ENCODE data around the gene FBXO8.

FBXO8 gene

DNA sequence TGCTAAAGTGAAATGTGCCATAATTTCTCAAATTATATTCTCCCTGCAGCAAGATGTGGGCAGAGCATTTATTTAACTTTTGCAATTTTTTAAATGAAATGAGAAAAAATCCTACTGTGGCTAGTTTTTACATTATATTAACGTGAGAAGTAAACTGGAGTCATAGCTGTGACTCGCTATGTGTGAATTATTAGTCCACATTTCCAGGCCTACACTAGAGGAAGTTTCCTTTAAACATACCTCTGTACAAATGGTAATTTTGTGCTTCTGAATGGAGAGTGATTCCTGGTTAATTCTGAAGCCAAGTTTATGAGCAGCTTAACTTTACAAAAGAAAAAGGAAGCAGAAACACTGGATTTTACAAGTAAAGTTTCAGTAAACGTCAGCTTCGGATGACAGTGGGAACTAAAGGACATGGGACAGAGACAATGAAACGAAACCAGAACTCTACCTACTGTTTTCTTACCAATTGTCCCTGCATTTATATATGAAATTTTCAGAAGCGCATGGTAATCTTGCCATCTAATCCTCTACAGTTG lies 72.4 kb downstream of the FBXO8 start:
- DNase-seq (ENCODE audit: low read depth in 2 of 3, low spot score in 1 of 3): no peak

DNA sequence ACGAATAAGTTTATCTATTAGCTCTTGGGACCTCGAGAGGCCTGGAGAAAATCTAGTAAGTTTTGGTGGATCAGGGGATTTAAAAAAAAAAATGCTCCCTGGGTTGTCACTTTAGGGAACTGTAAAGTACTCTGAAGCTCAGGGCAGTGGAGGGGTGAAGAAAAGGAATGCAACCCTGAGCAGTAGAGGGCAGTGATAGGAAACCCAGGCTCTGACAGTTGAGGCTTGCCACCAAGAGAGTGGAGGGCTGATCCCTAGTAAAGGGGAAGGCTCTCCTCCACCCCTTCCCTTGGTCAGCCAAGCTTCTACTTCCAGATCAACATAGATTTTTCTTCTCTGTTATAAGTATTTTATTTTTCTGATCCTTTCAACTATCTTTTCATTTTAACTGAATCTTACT lies 73.1 kb downstream of the FBXO8 start:
- DNase-seq (ENCODE audit: low read depth in 2 of 3, low spot score in 1 of 3): no peak

DNA sequence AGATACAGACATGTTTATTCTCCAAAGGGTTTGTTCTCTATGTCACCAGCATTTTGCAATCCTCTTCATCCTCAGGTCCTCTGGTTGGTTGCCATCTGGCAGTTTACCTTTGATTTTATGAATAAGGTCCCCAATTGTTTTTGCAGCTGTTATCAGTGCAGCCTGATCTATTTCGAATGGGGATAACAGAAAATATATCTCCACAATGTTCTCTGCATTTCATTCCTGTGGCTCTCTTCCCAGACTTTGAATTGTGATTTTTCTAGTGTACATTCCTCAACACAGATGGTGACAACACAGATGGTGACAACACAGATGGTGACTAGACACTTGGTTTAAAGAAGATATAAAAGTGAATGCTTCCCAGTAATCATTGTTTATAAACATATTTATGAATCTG lies 74.1 kb downstream of the FBXO8 start:
- no peak for DNase-seq (ENCODE audit: low read depth in 2 of 3, low spot score in 1 of 3)

DNA sequence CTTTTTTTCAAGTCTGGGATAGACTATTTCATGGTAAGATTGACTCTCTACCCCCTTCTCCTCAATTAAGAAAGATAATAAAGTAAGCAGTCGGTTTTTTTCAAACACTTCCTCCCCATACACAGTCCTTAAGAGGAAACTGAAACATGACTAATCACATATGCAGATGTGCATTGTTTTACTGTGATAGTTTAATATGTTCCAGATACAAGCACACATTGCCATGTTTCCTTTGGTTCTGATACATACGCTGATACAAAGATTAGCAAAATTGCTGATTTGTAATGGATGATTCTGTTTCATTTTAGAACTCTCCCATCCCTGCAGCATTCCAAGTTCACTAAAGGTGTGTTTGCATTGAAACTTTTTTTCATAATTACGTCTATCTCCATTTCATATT lies 76.1 kb downstream of the FBXO8 start:
- no peak for DNase-seq (ENCODE audit: low read depth in 2 of 3, low spot score in 1 of 3)

DNA sequence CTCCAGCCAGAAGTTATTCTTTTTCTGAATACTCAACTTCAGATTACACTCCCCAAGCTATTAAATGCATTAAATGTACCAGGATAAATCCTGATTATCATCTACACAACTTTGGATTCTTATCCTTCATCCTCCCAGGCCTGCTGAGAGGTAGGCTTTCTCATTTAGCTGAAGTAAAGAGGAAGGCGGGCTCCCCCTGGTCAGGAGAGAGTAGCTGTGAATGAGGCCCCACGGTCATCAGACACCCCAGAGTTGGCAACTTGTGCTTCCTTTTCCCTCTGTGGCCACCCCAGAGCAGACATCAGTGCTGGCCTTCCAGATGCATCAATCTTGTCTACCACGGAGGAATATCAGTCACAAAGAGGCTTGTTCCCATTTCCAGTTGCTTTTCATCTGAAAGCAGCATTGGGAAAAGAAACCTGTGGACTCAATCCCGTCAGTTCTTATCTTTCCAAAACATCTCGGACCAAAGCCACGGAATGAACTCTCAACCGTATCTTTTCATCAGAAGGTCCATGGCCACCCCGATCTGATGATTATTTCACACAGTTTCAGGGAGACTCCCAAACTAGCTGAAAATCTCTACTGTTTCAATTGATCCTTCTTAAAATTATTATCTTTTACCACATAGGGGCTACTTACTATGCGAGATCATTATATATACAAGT lies 79.2 kb downstream of the FBXO8 start:
- no peak for DNase-seq (ENCODE audit: low read depth in 2 of 3, low spot score in 1 of 3)

DNA sequence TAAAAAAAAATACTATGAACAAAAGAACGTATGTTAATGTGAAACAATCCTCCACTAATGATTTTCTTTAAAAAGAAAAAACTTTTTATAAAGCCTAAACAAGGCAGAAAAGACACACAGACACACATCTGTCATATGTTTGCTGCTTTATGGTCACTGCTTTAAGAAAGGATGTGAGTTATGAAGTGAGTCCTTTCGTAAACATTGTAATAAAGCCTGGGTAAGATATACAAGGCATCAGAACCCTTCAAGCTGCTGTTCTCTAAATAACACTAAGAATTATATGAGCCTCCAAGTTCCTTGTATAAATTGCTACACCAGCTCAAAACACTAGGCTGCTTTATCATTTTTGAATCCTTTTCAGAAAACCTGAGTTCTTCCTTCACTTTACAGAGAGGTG lies 81.6 kb downstream of the FBXO8 start:
- no peak for DNase-seq (ENCODE audit: low read depth in 2 of 3, low spot score in 1 of 3)

DNA sequence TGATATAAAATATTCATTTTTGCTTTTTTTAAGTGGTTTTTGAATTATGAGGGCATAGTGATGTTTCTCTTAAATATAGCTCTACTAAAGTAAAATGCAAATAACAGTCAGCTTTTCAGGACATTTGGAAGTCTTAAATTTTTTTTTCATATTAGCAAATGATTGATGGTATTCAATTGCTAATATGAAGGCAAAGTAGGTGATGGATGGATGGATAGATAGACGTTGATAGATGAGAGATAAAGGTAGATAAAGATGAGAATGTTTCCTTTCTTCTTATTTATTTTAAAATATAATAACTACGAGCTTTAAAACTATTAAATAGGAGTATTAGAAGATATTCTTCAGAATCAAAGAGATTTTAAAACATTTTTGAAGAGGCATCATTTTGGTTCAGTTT lies 83.7 kb downstream of the FBXO8 start:
- no peak for DNase-seq (ENCODE audit: low read depth in 2 of 3, low spot score in 1 of 3)

DNA sequence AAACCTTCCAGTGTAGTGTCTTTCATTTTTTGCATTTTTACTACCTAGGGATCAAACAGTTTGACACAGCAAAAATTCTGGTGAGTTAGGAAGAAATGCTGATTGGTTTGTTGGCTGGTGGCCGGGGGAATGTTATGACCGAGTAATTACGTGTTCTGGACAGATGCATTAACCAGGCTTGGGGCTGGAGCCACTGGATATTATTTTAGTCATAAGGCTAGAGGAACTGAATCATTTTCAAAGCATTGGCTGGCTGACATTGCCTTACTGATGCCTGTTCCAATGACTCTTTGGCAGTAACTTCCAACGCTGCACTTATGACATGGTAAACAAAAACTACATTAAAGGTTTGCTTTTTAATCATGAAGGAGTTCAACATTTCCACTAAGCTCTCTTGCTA lies 84.6 kb downstream of the FBXO8 start:
- DNase-seq (ENCODE audit: low read depth in 2 of 3, low spot score in 1 of 3): no peak

DNA sequence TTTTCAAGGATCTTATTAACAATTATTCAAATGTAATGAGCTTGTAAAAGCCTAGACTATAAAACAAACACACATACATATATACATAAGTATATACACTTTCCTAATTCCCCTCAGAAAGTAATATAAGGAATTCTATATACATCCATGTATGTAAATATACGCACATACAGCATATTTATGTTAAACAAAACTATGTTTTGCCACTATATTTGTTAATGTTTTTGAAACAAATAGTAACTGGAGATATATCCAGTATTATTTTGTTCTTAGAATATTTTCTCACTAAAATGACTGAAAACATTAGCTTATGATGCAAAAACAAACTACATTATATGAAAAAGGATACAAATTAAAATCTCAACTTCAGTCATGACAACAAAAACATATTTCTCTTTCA lies 85.1 kb downstream of the FBXO8 start:
- no peak for DNase-seq (ENCODE audit: low read depth in 2 of 3, low spot score in 1 of 3)

DNA sequence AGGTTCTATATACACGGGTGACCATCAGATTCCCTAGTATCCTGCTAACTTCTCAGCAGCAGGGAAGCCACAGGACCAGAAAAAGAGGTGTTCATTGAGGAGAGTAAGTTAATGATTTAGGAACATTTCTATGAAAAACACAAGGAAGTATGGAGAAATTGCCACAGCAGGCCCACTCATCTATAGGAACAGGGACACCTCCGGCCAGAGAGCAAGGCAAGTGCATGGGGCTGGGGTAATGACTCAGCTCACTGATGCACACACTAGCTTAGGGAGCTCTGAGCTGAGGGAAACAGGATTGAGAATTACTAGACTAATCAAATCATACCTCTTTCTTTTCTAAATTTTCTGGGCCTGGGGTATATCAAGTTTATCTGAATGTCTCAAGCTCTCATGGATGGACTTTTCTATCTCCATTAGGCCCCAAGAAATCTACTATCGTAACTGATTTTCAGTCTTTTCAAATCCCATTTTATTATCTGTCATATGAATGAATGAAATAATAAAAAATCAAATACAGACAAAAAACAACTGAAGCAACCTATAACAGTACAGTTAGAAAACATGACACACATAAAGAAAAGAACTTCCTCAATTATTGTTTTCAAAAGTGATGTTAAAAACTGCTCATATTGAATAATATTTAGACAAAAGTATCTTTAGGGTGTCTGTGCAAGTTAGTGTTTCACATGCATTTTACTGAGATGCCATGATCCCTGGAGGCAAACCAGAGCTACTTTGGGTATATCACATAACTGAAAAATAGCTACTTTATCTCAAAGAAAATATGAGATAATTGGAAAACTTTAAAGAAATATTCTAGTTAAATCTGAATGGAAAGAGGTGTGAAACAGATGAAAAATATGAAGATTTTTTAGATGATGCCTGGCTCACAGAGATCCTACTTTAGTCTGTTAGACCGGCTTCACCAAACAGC lies 89.8 kb downstream of the FBXO8 start:
- no peak for DNase-seq (ENCODE audit: low read depth in 2 of 3, low spot score in 1 of 3)

DNA sequence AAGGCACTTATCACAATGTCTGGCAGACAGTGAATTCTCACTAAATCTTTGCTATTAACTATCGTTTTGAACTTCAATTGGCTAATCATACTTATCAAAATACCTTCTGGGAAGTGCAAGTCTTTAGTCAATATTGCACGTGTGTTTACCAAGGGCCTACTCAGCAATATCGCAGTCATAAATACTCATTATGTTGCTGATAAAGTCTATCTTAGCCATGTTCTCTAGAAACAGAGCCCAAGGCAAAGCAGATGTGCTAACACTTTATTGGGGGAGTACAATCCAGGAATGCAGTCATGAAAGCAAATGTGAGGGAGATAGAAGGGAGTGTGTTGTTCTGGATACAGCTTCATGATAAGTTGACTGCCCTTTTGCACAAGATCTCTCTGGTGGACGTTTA lies 90.5 kb downstream of the FBXO8 start:
- no peak for DNase-seq (ENCODE audit: low read depth in 2 of 3, low spot score in 1 of 3)

DNA sequence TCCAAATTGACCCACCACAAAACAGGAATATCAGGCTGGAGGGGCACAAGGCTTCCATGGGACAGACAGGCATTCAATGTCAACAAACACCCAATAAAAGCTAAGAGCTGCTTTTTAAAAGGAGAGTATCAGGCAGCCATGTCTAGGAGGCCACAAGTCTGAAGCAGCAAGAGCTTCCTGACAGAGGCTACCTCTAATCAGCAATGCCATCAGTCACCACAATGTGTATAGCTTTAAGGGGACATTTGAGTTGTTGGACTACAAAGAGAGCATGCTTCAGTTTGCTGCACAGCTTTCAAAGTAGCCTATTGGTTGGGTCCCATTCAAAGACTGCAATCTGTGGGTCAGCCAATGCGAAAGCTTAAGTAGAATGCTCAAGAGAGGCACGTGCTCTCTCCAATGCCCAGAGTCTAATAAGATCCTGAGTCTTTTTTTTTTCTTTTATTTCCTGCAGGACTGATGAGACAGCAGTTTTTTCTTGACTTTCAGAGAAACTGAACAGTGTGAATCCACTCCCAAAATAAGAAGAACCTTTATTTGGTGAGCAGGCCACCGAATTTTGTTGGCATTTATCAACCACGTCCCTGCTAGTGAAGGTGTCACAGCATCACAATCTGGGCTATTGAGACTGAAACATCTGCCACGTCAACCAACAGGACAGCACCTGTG lies 92.5 kb downstream of the FBXO8 start:
- no peak for DNase-seq (ENCODE audit: low read depth in 2 of 3, low spot score in 1 of 3)

DNA sequence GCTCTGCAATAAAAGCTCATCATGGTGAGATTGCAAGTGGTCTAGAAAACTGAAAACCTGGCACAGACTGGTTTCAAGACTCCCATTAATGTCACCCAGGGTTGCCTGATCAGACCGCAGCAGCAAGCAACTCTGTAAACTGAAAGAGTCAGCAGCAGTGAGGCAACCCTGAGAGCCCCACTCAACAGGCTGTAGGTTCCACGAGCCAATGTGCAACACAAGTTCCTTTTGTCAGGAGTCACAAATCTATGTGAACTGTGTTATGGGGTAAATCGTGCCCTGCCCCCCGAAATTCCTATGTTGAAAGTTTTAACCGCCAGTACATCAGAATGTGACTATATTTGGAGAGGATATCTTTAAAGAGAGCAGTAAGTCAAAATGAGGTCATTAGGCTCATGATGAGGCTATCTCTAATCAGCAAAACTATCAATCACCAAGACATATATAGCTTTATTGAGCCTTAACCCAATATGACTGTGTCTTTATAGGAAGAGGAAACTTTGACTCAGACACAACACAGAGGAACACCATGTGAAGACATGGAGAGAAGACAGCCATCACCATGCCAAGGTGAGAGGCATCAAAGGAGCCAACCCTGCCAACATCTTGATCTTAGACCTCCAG lies 94.0 kb downstream of the FBXO8 start:
- DNase-seq (ENCODE audit: low read depth in 2 of 3, low spot score in 1 of 3): no peak

All from stimulated activated CD4-positive, alpha-beta T cell treated with anti-CD3 and anti-CD28 coated beads, Interleukin-12 subunit alpha, Interleukin-12 subunit beta, amount 100 ng/mL, for 48 hours (primary cell).